Uterus (tissue), 2 donors: Measurements from ENCODE around the gene LEMD1.

Experiments used
- POLR2A ChIP-seq, 2 donors: fragments of 450-650 bp; IDR thresholded peaks; one replicate each; pipeline ENCODE4 v1.6.1; 2016; ENCODE audit warnings: antibody characterized with exemption in 2 of 2, mild to moderate bottlenecking in 1 of 2, moderate library complexity in 1 of 2
- TF ChIP-seq, protein P1 (sequence below), 4 experiments: fragments of 200-600 bp in 2 of 4; fragments of 450-650 bp in 2 of 4; sonication (generic) in 2 of 4; IDR thresholded peaks; one replicate each; pipeline ENCODE4 v1.5.1; 2016 to 2019; ENCODE audit warnings: antibody characterized with exemption in 4 of 4, mild to moderate bottlenecking in 2 of 4, moderate library complexity in 1 of 4

DNA sequence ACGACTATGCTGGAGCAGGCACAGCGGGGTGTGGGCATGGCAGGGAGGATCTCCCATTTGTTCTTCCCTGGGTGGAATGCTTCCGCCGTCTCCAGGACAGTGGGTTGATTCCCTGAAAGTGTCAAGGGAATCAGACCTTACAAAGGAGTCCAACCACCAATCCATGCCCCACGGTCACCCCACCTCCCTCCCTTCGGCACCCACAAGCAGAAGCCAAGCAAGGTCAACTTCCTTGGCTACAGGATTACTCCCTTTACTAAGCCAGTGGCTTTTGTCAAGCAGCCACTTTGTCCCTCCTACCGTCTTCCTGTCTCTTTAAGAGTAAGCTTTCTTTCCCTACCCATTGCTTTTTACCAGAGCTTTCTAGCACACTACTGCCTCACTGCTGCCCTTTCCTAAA is 84.4 kb downstream of the LEMD1 start:
- TF ChIP-seq, protein P1, sequence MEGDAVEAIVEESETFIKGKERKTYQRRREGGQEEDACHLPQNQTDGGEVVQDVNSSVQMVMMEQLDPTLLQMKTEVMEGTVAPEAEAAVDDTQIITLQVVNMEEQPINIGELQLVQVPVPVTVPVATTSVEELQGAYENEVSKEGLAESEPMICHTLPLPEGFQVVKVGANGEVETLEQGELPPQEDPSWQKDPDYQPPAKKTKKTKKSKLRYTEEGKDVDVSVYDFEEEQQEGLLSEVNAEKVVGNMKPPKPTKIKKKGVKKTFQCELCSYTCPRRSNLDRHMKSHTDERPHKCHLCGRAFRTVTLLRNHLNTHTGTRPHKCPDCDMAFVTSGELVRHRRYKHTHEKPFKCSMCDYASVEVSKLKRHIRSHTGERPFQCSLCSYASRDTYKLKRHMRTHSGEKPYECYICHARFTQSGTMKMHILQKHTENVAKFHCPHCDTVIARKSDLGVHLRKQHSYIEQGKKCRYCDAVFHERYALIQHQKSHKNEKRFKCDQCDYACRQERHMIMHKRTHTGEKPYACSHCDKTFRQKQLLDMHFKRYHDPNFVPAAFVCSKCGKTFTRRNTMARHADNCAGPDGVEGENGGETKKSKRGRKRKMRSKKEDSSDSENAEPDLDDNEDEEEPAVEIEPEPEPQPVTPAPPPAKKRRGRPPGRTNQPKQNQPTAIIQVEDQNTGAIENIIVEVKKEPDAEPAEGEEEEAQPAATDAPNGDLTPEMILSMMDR (IDR thresholded peaks at IDR 0.05): no peak
- TF ChIP-seq POLR2A (IDR thresholded peaks at IDR 0.05): no peak
